ENCODE data around the gene THADA.

The THADA gene

GRCh38 chr2:43262951-43263350 lies 332.9 kb downstream of the THADA start:
- no peak for DNase-seq

- no peak for DNase-seq
Measured at GRCh38 chr2:43262239-43262638, 333.6 kb downstream of the THADA start.

GRCh38 chr2:43259512-43259911 lies 336.3 kb downstream of the THADA start:
- no peak for DNase-seq

DNA sequence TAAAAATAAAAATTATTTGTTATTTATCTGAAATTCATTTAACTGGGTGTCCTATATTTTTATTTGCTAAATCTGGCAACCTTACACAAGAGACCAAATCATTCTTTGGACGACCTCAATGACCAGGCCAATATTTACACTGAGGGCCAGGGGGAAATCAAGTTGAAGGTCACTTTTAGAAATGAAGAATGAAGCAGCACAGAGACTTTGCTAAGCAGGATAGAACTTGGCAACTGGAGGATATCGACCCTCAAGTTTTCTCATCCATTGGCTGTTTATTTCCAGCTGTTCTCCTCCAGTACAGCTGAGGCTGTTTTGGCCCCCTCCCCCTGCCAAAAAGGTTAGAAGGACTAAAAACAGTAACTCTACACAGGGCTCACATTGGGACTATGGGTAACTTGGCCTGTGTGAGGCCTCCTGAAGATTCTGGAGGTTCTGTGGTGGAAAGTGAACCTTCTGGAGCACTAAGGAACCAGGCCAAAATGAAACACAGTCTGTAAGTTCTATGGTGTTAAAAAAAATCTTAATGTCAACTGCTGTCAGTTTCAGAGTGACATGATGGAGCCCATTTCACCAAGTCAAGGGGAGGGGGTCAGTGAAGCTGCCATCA lies 337.2 kb downstream of the THADA start:
- DNase-seq: no peak

DNA sequence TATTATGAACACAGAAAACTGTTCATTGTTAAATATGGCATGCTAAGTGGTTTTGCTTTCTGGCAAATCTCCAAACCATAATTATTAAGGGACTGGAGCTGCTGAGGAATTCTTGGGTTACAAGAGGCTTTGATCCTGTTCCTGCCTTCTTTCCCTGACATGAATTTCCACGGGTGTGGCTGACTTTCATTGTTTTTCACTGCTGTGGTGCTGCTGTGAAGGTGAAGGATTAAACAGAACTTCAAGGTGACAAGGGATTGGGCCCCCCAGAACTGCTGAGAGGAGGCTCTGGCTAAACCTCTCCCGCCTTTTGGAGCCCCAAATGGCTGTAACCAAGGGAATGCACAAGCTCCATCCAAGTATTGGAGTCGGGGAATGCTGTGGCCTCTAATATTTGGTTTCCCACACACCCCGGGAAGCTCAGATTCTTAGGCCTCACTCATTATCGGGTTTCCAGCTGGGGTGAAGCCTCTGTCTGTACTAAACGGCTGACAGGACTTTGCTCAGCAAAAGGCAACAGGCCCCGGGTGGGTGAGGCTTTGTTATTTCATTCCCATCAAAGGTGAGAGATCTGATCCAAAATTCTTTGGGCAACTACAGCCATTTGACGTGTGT lies 340.4 kb downstream of the THADA start:
- DNase-seq: no peak

- no peak for DNase-seq
Measured at GRCh38 chr2:43254331-43254730, 341.5 kb downstream of the THADA start.

DNA sequence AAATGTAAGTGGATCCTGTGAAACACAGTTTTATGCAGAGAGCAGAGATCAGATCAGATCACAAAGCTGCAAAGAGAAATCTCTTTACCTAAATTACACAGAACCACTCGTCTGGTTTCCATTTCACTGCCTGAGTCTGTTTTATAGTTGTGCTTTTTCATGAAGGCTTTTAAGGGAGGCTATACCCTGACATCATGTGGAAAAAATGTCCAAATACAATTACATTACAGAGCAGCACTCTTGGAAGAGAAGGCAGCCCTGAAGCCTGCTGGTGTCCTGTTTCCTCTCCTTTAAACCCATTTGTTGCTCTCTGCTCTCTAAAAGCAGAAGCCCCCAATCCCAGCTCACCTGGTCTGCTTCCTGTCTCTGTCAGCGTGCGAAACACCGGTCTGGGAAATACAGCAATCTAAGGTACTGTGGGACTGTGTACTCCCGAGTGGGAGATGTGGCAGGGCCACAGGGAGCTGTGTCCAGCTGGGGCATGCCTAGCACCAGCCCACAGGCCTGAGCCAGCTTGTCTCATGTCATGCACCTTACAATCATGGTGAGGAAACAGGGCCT lies 344.6 kb downstream of the THADA start:
- no peak for DNase-seq

- DNase-seq: no peak
Measured at GRCh38 chr2:43250015-43250414, 345.8 kb downstream of the THADA start.

DNA sequence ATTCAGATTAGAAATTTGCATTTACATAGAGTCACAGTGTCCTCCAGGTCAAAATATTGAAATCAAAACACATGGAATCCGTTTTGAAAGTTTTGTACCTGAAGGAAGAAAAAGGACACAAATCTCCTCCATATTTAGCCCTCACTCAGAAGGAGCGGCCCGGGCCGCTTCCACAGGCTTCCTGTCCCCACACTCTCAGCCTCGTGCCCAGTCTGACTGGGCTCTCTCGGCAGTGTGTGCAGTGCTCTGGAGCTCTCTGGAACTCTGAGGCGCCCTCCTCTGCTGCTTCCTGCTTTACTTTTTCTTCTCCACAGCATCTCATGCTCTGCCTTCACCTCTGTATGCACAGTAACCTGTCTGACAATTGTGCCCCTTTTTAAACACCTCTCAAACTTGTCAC lies 347.2 kb downstream of the THADA start:
- DNase-seq: no peak

DNA sequence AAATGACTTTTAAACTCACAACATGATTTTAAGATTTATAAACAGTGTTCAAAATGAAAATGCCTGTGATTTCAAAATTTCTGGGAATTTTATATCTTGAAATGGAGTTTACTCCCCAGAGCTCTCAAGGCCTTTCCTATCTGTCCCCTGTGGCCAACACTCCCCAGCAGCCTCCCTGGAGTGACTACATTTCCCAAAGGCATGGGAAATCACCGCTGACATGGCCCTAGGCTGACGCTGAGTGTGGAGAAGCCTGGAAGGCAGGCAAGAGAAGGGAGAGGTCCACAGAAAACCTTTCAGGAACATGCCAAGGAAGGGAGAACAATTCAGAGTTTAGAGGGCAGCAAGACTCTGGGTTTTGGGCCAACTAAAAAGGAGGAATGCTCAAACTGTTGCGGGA lies 349.2 kb downstream of the THADA start:
- DNase-seq: no peak

DNA sequence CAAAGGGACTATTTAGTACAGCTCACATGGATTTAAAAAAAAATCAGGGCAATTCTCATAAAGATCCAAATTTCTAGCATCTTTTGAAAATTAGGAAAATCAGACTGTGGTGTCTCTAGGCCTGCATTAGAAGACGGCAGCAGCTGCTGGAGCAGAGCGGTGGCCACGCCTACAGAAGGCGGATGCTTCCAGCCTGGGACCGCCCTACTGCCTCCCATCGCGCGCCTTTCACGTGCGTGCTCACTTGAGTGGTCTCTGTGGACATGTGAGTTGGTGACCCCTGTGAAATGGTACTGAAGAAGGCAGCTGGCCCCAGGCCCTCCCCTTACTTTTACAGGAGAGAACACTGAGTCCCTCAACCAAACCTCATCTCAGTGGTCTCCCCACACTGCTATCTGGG lies 354.3 kb downstream of the THADA start:
- DNase-seq: no peak

DNA sequence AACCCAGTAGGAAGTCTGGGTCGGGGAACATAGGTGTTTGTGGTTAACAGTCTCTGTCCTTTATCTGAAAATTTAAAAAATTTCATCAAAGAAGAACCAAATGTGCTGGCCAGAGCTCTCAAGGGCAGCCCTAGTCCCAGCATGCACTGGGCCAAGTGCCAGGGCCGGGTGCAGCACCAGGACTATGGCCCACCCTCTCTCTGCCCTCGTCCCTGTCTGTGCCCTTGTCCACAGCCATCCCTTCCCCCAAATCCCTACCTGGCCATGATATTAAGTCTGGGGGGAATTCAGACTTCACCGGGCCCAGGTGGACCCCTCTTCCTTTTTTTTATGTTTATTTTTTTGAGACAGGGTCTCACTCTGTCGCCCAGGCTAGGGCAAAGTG lies 355.1 kb downstream of the THADA start:
- DNase-seq: no peak

- DNase-seq: no peak
Measured at GRCh38 chr2:43239981-43240765, 355.7 kb downstream of the THADA start.

- no peak for DNase-seq
Measured at GRCh38 chr2:43238813-43239212, 357.0 kb downstream of the THADA start.

- no peak for DNase-seq
Measured at GRCh38 chr2:43238176-43238575, 357.7 kb downstream of the THADA start.

DNA sequence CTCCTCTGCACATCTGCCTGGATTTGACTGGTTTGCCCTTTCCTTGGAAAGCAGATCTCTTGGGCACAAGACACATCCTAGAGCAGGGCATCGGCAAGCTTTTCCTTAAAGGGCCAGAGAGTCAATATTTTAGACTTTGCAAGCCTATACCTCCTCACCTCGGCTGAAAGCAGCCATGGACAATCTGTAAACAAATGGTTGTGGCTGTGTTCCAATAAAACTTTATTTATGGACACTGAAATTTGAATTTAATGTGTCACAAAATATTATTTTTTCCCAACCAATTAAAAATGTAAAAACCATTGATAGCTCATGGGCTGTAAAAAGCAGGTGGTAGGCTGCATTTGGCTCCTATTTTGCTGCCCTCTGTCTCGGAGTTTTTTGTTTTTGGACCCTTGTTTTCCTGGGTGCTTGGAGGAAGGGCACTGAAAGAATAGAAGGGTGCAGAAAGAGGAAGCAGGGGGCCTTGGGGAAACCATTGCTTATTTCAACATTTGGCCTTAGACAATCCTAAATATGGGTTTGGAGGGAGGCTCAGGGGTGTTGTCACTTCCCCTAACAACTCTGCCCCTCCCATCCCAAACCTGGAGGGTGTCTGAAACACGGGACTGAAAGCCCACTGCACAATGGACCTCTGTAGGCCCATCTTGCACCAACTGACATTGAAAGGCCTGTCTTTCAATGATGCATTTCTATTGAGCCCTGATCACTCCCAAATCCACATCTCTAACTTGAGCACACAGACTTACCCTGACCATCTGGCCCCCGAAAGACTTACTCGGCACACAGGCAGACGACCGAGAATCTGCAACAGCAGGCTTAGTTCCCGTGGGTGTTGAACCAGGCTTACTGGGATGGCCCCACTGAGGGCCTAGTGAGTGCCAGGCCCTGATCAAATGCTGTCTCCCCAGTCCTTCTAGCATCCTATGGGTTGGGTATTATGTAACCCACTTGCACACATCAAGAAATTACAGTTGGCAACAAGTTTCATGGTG lies 362.3 kb downstream of the THADA start:
- DNase-seq: no peak

- no peak for DNase-seq
Measured at GRCh38 chr2:43230951-43231827, 364.6 kb downstream of the THADA start.

- DNase-seq: no peak
Measured at GRCh38 chr2:43230351-43230885, 365.4 kb downstream of the THADA start.

DNA sequence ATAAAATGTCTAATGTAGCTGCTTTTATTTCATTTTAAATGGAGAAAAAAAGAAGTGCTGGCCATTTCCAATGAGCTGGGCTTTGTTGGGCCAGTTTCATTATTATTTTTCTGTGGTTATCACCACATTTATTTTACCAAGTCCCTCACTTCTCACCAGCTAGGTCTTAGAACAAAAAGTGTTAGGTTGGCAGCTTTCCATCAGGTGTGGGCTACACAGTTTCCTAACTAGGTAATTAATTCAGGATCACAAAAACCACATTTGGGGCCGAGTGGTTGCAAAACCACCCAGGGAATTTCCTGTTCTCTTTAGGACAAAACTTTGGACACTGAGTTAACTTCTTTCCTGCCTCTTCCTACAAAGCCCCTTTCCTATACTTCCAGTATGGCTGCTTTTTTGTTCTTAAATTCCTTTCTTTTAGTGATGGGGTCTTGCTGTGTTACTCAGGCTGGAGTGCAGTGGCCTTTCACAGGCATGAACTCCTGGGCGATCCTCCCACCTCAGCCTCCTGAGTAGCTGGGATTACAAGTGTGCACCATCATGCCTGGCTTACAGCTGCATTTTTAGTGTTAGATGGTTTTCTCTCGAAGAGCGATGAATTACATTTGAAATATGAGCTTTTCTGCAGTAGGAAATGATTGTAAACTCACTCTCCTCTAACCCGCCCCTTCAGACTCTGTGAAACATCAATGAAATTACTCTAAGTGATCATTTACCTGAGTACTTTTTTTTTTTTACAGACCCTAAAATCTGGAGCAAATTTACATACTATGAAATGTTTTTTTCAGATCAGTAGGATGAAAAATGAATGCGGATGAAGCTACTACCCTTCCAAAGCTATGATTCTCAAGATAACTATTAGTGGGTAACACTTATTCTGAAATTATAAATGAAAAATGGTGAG lies 366.8 kb downstream of the THADA start:
- peak; percentile 32 for DNase-seq

GRCh38 chr2:43228321-43228751 lies 367.5 kb downstream of the THADA start:
- DNase-seq: no peak
